Chondrocyte (in vitro differentiated cells): Measurements from ENCODE around the gene GPA33. TPM values are rescaled to one million over a fixed set of nuclear protein-coding genes. Genes with fewer than 3 reads are reported as not detected.

Source experiments
- DNase-seq: peaks from one replicate; pipeline ENCODE4 v3.0.0; 2021; ENCODE audit warnings: mixed read lengths, low spot score
- H3K27ac Mint-ChIP-seq: one replicate; pipeline ENCODE4 v1.8.0; 2021; ENCODE audit warnings: mild to moderate bottlenecking, moderate library complexity, mixed read lengths; ENCODE audit not compliant: unreplicated experiment
- H3K27me3 Mint-ChIP-seq: 2 replicates; pipeline ENCODE4 v1.8.0; 2021; ENCODE audit warnings: low read depth, mixed read lengths
- H3K36me3 Mint-ChIP-seq: 2 replicates; pipeline ENCODE4 v1.8.0; 2021; ENCODE audit warnings: low read depth, mixed read lengths
- H3K4me1 Mint-ChIP-seq: 2 replicates; pipeline ENCODE4 v1.8.0; 2021; ENCODE audit warnings: low read depth, mild to moderate bottlenecking, mixed read lengths
- H3K4me3 Mint-ChIP-seq: one replicate; pipeline ENCODE4 v1.8.0; 2021; ENCODE audit warnings: mild to moderate bottlenecking, moderate library complexity, mixed read lengths; ENCODE audit not compliant: unreplicated experiment
- H3K9me3 Mint-ChIP-seq: 2 replicates; pipeline ENCODE4 v1.8.0; 2021; ENCODE audit warnings: low read depth, mixed read lengths
- total RNA-seq: library from RNA; stranded (reverse); gene quantifications from 3 replicates; pipeline ENCODE4 v1.2.1, GENCODE V29; 2021
- TF ChIP-seq, protein P1 (sequence below): fragments of 200-600 bp; sonication (generic); IDR thresholded peaks from 2 replicates; pipeline ENCODE4 v1.5.0; 2021; ENCODE audit warnings: antibody characterized with exemption, mild to moderate bottlenecking, moderate library complexity

Gene GPA33
- total RNA-seq, 1 donor from 2014 or later, result not detected

DNA sequence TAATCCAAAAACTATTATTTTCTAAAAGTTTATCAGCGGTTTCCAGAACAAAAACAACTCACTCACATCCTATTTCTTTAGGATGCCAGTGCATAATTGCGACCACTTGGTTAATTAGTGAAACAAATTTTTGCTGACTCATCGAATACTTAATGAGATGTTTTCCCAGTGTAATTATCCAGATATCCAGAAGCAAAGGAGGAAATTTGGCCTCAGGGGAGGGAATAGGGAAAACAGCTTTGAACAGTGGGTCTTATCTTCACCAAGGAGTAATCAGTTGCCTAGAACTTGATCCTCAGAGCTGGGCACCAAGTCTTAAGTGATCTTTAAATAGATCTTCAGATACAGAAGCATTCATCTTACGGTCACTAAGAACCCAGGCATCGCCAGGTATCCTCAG, 28.0 kb upstream of the GPA33 start:
- H3K27ac Mint-ChIP-seq, result no peak overlapping the region
- DNase-seq, result no peak
- TF ChIP-seq, protein P1, sequence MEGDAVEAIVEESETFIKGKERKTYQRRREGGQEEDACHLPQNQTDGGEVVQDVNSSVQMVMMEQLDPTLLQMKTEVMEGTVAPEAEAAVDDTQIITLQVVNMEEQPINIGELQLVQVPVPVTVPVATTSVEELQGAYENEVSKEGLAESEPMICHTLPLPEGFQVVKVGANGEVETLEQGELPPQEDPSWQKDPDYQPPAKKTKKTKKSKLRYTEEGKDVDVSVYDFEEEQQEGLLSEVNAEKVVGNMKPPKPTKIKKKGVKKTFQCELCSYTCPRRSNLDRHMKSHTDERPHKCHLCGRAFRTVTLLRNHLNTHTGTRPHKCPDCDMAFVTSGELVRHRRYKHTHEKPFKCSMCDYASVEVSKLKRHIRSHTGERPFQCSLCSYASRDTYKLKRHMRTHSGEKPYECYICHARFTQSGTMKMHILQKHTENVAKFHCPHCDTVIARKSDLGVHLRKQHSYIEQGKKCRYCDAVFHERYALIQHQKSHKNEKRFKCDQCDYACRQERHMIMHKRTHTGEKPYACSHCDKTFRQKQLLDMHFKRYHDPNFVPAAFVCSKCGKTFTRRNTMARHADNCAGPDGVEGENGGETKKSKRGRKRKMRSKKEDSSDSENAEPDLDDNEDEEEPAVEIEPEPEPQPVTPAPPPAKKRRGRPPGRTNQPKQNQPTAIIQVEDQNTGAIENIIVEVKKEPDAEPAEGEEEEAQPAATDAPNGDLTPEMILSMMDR, result no peak
- H3K4me3 Mint-ChIP-seq, result no peak overlapping the region
- peaks cover 21% of the 10 kb centered on the region for H3K4me1 Mint-ChIP-seq
- no peaks in the 10 kb centered on the region for H3K27me3 Mint-ChIP-seq
- H3K36me3 Mint-ChIP-seq, result peaks cover 19% of the 10 kb centered on the region
- H3K9me3 Mint-ChIP-seq, result no peaks in the 10 kb centered on the region

DNA sequence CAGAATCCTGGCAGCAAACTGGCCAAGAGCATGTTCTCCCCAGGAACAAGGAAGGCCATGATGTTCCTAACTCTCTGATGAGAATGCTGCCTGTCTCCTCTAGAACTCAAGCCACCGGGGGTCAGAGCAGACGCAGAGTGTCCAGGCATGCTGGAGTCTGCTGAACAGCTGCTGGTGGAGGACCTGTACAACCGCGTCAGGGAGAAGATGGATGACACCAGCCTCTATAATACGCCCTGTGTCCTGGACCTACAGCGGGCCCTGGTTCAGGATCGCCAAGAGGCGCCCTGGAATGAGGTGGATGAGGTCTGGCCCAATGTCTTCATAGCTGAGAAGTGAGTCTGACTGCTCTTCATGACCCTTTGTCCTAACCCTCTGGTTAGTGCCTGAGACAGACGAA, 27.0 kb upstream of the GPA33 start:
- peaks cover 19% of the 10 kb centered on the region for H3K4me1 Mint-ChIP-seq
- H3K4me3 Mint-ChIP-seq, result no peak overlapping the region
- no peaks in the 10 kb centered on the region for H3K27me3 Mint-ChIP-seq
- DNase-seq, result no peak
- TF ChIP-seq, protein P1, result no peak
- no peak overlapping the region for H3K27ac Mint-ChIP-seq
- H3K9me3 Mint-ChIP-seq, result no peaks in the 10 kb centered on the region
- peaks cover 19% of the 10 kb centered on the region for H3K36me3 Mint-ChIP-seq

DNA sequence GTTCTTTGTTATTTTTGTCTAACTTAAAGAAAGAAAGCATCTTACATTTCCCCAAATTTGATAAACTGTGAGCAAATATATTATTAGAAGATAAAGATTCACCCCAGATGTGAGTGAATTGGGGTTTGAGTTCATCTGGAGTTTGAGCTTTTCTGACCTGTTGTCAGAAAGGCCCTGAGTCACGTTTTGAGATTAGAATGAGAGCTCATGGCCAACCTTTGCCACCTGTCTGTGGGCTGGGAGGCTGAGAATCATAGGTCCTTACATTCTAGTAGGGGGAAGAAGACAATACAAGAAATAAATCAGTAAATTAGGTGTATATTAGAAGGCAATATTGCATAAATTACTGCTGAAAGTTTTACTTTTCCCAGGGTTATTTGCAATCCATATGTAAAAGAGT, 26.0 kb upstream of the GPA33 start:
- H3K4me3 Mint-ChIP-seq, result no peak overlapping the region
- no peak overlapping the region for H3K27ac Mint-ChIP-seq

DNA sequence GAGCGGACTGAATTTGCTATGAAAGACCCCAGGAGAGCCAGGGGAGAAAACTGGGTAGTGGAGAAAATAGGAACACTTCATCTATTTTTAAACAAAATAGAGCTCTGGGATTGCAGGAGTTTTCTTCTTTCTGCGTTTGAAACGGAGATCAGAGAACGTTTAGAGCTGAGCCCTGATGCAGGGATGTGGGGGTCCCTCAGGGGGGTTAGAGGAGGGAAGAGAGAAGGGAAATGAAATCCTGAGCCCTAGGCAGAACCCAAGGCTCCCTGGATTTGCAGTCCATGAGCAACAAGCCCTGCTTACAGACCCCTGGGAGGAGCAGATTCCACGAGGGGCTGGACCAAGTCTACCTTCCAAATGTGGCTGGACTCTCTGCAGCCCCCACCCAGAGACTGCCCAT, 25.5 kb upstream of the GPA33 start:
- Mint-ChIP-seq H3K4me1 (peaks cover 6% of the 10 kb centered on the region), H3K9me3 (peaks cover 4% of the 10 kb centered on the region), H3K27me3 (no peaks in the 10 kb centered on the region), H3K4me3 (no peak overlapping the region), H3K27ac (no peak overlapping the region), H3K36me3 (peaks cover 20% of the 10 kb centered on the region)
- DNase-seq, result no peak
- TF ChIP-seq, protein P1, result no peak

More for the DNA sequence above, 26.0 kb upstream of the GPA33 start:
- no peak for DNase-seq
- peaks cover 19% of the 10 kb centered on the region for H3K36me3 Mint-ChIP-seq
- peaks cover 10% of the 10 kb centered on the region for H3K4me1 Mint-ChIP-seq
- H3K9me3 Mint-ChIP-seq, result no peaks in the 10 kb centered on the region
- H3K27me3 Mint-ChIP-seq, result no peaks in the 10 kb centered on the region
- TF ChIP-seq, protein P1, result no peak

DNA sequence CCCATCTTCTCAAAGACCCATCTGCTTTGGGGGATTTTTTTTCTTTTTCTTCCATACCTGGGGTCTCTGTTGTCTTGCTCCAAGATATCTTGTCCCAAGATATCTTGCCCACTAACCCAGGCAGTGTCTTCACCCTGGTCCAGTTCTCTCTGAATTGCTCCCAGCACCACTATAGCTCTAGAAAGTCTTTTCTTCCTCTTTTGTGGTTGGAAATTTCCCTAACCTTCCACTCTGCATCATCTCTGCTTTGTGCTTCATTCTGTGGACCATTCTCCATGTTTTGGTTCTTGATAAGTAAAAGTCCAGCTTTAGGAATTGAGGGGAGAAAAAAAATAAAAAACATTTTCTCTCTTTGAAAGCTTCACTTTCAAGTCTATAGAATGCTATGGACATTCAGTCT, 24.5 kb upstream of the GPA33 start:
- no peak for DNase-seq
- H3K4me1 Mint-ChIP-seq, result peaks cover 2% of the 10 kb centered on the region
- H3K9me3 Mint-ChIP-seq, result peaks cover 10% of the 10 kb centered on the region
- TF ChIP-seq, protein P1, result no peak
- H3K36me3 Mint-ChIP-seq, result peaks cover 27% of the 10 kb centered on the region
- H3K27me3 Mint-ChIP-seq, result no peaks in the 10 kb centered on the region
- no peak overlapping the region for H3K27ac Mint-ChIP-seq
- H3K4me3 Mint-ChIP-seq, result no peak overlapping the region
